OCI-LY7 (cell line): Measurements from ENCODE around the gene COL4A2. TPM values are rescaled to one million over a fixed set of nuclear protein-coding genes. Genes with fewer than 3 reads are reported as not detected.

Source experiments
- BruUV-seq: library from RNA; stranded (reverse); fragments of 400-500 nt; replicated peaks from 2 replicates; lab custom pipeline; 2021; lab: Mats Ljungman, UMichigan
- CTCF ChIA-PET: fragments of 300-600 bp; sonication (Branson Sonifier 250); formaldehyde crosslinking; loops from one replicate; lab custom pipeline; 2022; ENCODE audit warnings: antibody characterized with exemption; ENCODE audit not compliant: unreplicated experiment; lab: Charles Lee
- POLR2A ChIA-PET: fragments of 300-600 bp; sonication (Branson Sonifier 250); formaldehyde crosslinking; loops from one replicate; lab custom pipeline; 2022; ENCODE audit warnings: antibody characterized with exemption; lab: Charles Lee
- DNase-seq: peaks from one replicate; pipeline ENCODE4 v3.0.0-alpha.2; 2015; ENCODE audit warnings: low spot score
- H2AFZ ChIP-seq: fragments of 200-600 bp; sonication (generic), shearing (Covaris generic); 2 replicates; pipeline ENCODE4 v1.6.1; 2014; ENCODE audit warnings: mild to moderate bottlenecking, antibody characterized with exemption, low read length, moderate library complexity
- H3K27ac ChIP-seq: fragments of 200-600 bp; sonication (generic); 2 replicates; pipeline ENCODE4 v1.5.1; 2014; ENCODE audit warnings: mixed run types, low read depth, mild to moderate bottlenecking, moderate library complexity, low read length, inconsistent platforms; ENCODE audit not compliant: poor library complexity, severe bottlenecking
- H3K36me3 ChIP-seq: fragments of 200-600 bp; sonication (generic); 2 replicates; pipeline ENCODE4 v1.6.1; 2014; ENCODE audit warnings: mild to moderate bottlenecking, antibody characterized with exemption, low read length, moderate library complexity, mixed read lengths; ENCODE audit not compliant: insufficient read depth
- H3K4me1 ChIP-seq: fragments of 200-600 bp; sonication (generic); 2 replicates; pipeline ENCODE4 v1.5.1; 2014; ENCODE audit warnings: mild to moderate bottlenecking, low read length; ENCODE audit not compliant: insufficient read depth, poor library complexity, severe bottlenecking
- H3K4me2 ChIP-seq: fragments of 200-600 bp; sonication (generic); 2 replicates; pipeline ENCODE4 v1.6.1; 2014; ENCODE audit warnings: mild to moderate bottlenecking, low read length
- H3K4me3 ChIP-seq: fragments of 200-600 bp; sonication (generic); 2 replicates; pipeline ENCODE4 v1.5.1; 2014; ENCODE audit warnings: mild to moderate bottlenecking, low read depth, low read length; ENCODE audit not compliant: poor library complexity, severe bottlenecking
- H3K79me2 ChIP-seq: fragments of 200-600 bp; sonication (generic); 2 replicates; pipeline ENCODE4 v1.6.1; 2016; ENCODE audit warnings: low read depth, mild to moderate bottlenecking, low read length, moderate library complexity, mixed read lengths; ENCODE audit not compliant: insufficient read depth
- H3K9me2 ChIP-seq: fragments of 200-600 bp; sonication (generic); 2 replicates; pipeline ENCODE4 v1.6.1; 2016; ENCODE audit warnings: mild to moderate bottlenecking, low read length, mixed read lengths; ENCODE audit not compliant: insufficient read depth
- H3K9me3 ChIP-seq: fragments of 200-600 bp; sonication (generic); 2 replicates; pipeline ENCODE4 v1.6.1; 2014; ENCODE audit warnings: mild to moderate bottlenecking, mixed run types, low read length, mixed read lengths
- H4K20me1 ChIP-seq: fragments of 200-600 bp; sonication (generic); 2 replicates; pipeline ENCODE4 v1.6.1; 2014; ENCODE audit warnings: mild to moderate bottlenecking, antibody characterized with exemption, low read length, moderate library complexity, mixed read lengths; ENCODE audit not compliant: insufficient read depth
- CTCF ChIP-seq: fragments of 200-600 bp; sonication (generic); conservative IDR thresholded peaks from 2 replicates; pipeline ENCODE4 v1.5.1; 2014; ENCODE audit warnings: mild to moderate bottlenecking, antibody characterized with exemption, low read length, moderate library complexity, mixed read lengths
- EZH2phosphoT487 ChIP-seq: fragments of 200-600 bp; sonication (generic); IDR thresholded peaks from 2 replicates; pipeline ENCODE4 v1.6.1; 2018; ENCODE audit warnings: low read depth, borderline replicate concordance, mild to moderate bottlenecking, mixed run types, antibody characterized with exemption, low read length, moderate library complexity, mixed read lengths
- intact Hi-C: fragments of 100-400 bp; cut with micrococcal nuclease; formaldehyde crosslinking; loops from one replicate; pipeline ENCODE4 v1.10.0; 2022; ENCODE audit not compliant: unreplicated experiment
- total RNA-seq, 2 experiments: library from RNA; depleted of rRNA in 1 of 2; stranded (reverse); fragments of >200 nt in 1 of 2; shearing (Covaris generic) in 1 of 2; gene quantifications; 2 replicates each; pipeline ENCODE4 v1.2.3, GENCODE V29; 2014 to 2022

The COL4A2 gene
- total RNA-seq, 2 experiments from 2014 or later = 0.34 TPM; not detected in 1

- no peaks in the 10 kb centered on the region for H3K9me3 ChIP-seq
- H3K36me3 ChIP-seq = no peaks in the 10 kb centered on the region
- intact Hi-C loops = no loop called here
- H3K4me3 ChIP-seq = no peak overlapping the region
- H2AFZ ChIP-seq = no peak overlapping the region
- no peaks in the 10 kb centered on the region for H4K20me1 ChIP-seq
- H3K79me2 ChIP-seq = no peaks in the 10 kb centered on the region
- no peaks in the 10 kb centered on the region for H3K4me1 ChIP-seq
- H3K9me2 ChIP-seq = no peaks in the 10 kb centered on the region
- no peak overlapping the region for H3K27ac ChIP-seq
- no peak for DNase-seq
- CTCF ChIA-PET = no interaction called here
- POLR2A ChIA-PET = no interaction called here
- no TSS peak for BruUV-seq
- TF ChIP-seq CTCF (no peak), EZH2phosphoT487 (no peak)
- no peak overlapping the region for H3K4me2 ChIP-seq
Measured at GRCh38 chr13:110297011-110297410, 10.1 kb upstream of the COL4A2 start.

- no peaks in the 10 kb centered on the region for H4K20me1 ChIP-seq
- intact Hi-C loops = no loop called here
- TF ChIP-seq EZH2phosphoT487 = no peak
- no peak for TF ChIP-seq CTCF
- H2AFZ ChIP-seq = no peak overlapping the region
- no peaks in the 10 kb centered on the region for H3K79me2 ChIP-seq
- H3K9me2 ChIP-seq = no peaks in the 10 kb centered on the region
- H3K4me1 ChIP-seq = no peaks in the 10 kb centered on the region
- H3K36me3 ChIP-seq = no peaks in the 10 kb centered on the region
- no peak for DNase-seq
- H3K9me3 ChIP-seq = no peaks in the 10 kb centered on the region
- H3K4me2 ChIP-seq = no peak overlapping the region
- POLR2A ChIA-PET = no interaction called here
- no peak overlapping the region for H3K27ac ChIP-seq
- BruUV-seq = no TSS peak
- H3K4me3 ChIP-seq = no peak overlapping the region
- CTCF ChIA-PET = no interaction called here
Measured at GRCh38 chr13:110297766-110298504, 9.1 kb upstream of the COL4A2 start.

- no peaks in the 10 kb centered on the region for H3K9me3 ChIP-seq
- H3K36me3 ChIP-seq = no peaks in the 10 kb centered on the region
- no peak overlapping the region for H3K4me3 ChIP-seq
- H2AFZ ChIP-seq = no peak overlapping the region
- intact Hi-C loops = no loop called here
- no peaks in the 10 kb centered on the region for H3K4me1 ChIP-seq
- TF ChIP-seq EZH2phosphoT487 (no peak), CTCF (no peak)
- ChIA-PET CTCF (no interaction called here), POLR2A (no interaction called here)
- H4K20me1 ChIP-seq = no peaks in the 10 kb centered on the region
- DNase-seq = no peak
- no TSS peak for BruUV-seq
- no peaks in the 10 kb centered on the region for H3K9me2 ChIP-seq
- no peak overlapping the region for H3K27ac ChIP-seq
- no peak overlapping the region for H3K4me2 ChIP-seq
- no peaks in the 10 kb centered on the region for H3K79me2 ChIP-seq
Measured at GRCh38 chr13:110298505-110299282, 8.4 kb upstream of the COL4A2 start.
